Measurements from ENCODE around the gene FBXO7.

FBXO7 gene

DNA sequence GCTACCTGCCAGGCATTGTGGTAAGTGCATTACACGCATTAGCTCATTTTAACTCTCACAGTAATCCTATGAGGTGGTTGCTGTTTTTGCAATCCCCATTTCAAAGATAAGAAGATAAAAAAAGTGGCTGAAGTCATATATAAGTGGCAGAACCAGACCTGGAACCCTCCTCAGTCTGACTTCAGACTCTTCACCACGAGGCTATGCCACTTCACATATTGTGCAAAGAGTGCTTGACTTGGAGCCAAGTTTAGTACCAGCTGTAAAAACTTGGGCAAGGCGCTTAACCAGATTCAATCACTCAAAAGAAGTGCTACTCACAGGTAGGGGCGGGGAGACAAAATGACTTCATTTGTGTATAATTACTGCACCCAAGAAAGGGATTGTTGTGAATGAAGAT, 25.6 kb upstream of the FBXO7 start:
- TF ChIP-seq TAF1 (IDR thresholded peaks at IDR 0.05; ENCODE audit: borderline replicate concordance, insufficient read depth, low read length) (no peak), POLR2AphosphoS5 (IDR thresholded peaks at IDR 0.05; ENCODE audit: low read depth, low read length) (no peak), FOXP2 (optimal IDR thresholded peaks at IDR 0.05; ENCODE audit: borderline replicate concordance, extremely low read depth, extremely low read length, insufficient read depth) (no peak), SIN3A (IDR thresholded peaks at IDR 0.05; ENCODE audit: borderline replicate concordance, insufficient read depth, low read length) (no peak), REST (IDR thresholded peaks at IDR 0.05; ENCODE audit: insufficient read depth in 1 of 2, low read depth in 2 of 2, low read length in 2 of 2) (no peak)

GRCh38 chr22:32457031-32457430, 17.6 kb upstream of the FBXO7 start:
- TF ChIP-seq TAF1 (IDR thresholded peaks at IDR 0.05; ENCODE audit: borderline replicate concordance, insufficient read depth, low read length) (no peak), POLR2AphosphoS5 (IDR thresholded peaks at IDR 0.05; ENCODE audit: low read depth, low read length) (no peak), REST (IDR thresholded peaks at IDR 0.05; ENCODE audit: insufficient read depth in 1 of 2, low read depth in 2 of 2, low read length in 2 of 2) (no peak), SIN3A (IDR thresholded peaks at IDR 0.05; ENCODE audit: borderline replicate concordance, insufficient read depth, low read length) (no peak), FOXP2 (optimal IDR thresholded peaks at IDR 0.05; ENCODE audit: borderline replicate concordance, extremely low read depth, extremely low read length, insufficient read depth) (no peak)

GRCh38 chr22:32462452-32462851, 12.2 kb upstream of the FBXO7 start:
- TF ChIP-seq FOXP2 (optimal IDR thresholded peaks at IDR 0.05; ENCODE audit: borderline replicate concordance, extremely low read depth, extremely low read length, insufficient read depth) (no peak), SIN3A (IDR thresholded peaks at IDR 0.05; ENCODE audit: borderline replicate concordance, insufficient read depth, low read length) (no peak), POLR2AphosphoS5 (IDR thresholded peaks at IDR 0.05; ENCODE audit: low read depth, low read length) (no peak), REST (IDR thresholded peaks at IDR 0.05; ENCODE audit: insufficient read depth in 1 of 2, low read depth in 2 of 2, low read length in 2 of 2) (no peak)

DNA sequence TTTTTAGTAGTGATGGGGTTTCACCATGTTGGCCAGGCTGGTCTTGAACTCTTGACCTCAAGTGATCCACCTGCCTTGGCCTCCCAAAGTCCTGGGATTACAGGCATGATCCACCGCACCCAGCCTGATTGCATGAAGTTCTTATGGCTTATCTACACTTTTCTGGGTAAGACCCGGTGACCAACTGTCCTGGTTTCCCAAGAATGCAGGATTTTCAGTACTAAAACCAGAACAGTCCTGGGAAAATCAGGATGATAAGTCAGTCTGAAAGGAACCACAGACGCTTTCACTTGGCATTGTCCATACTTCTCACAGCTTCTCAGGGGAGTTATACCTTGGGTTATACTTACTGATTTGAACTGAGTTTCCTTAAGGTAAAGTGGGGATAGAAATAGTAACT, 8.9 kb upstream of the FBXO7 start:
- TF ChIP-seq REST (IDR thresholded peaks at IDR 0.05; ENCODE audit: insufficient read depth in 1 of 2, low read depth in 2 of 2, low read length in 2 of 2) = no peak
- TF ChIP-seq FOXP2 (optimal IDR thresholded peaks at IDR 0.05; ENCODE audit: borderline replicate concordance, extremely low read depth, extremely low read length, insufficient read depth) = no peak
- TF ChIP-seq TAF1 (IDR thresholded peaks at IDR 0.05; ENCODE audit: borderline replicate concordance, insufficient read depth, low read length) = no peak
- TF ChIP-seq POLR2AphosphoS5 (IDR thresholded peaks at IDR 0.05; ENCODE audit: low read depth, low read length) = no peak
- TF ChIP-seq SIN3A (IDR thresholded peaks at IDR 0.05; ENCODE audit: borderline replicate concordance, insufficient read depth, low read length) = no peak

GRCh38 chr22:32466496-32466895, 8.1 kb upstream of the FBXO7 start:
- no peak for TF ChIP-seq POLR2AphosphoS5 (IDR thresholded peaks at IDR 0.05; ENCODE audit: low read depth, low read length)
- TF ChIP-seq TAF1 (IDR thresholded peaks at IDR 0.05; ENCODE audit: borderline replicate concordance, insufficient read depth, low read length) = no peak
- no peak for TF ChIP-seq FOXP2 (optimal IDR thresholded peaks at IDR 0.05; ENCODE audit: borderline replicate concordance, extremely low read depth, extremely low read length, insufficient read depth)
- no peak for TF ChIP-seq REST (IDR thresholded peaks at IDR 0.05; ENCODE audit: insufficient read depth in 1 of 2, low read depth in 2 of 2, low read length in 2 of 2)
- TF ChIP-seq SIN3A (IDR thresholded peaks at IDR 0.05; ENCODE audit: borderline replicate concordance, insufficient read depth, low read length) = no peak
